ENCODE results near the gene DAPK2. TPM values are rescaled to one million over a fixed set of nuclear protein-coding genes. Genes with fewer than 3 reads are reported as not detected.
A peak's percentile ranks its signal among the peaks of the same experiment; 100 is the strongest.

DAPK2 gene
- total and polyA plus RNA-seq, 2 of the 13 experiments (the other 11 are each of a cell fraction or from before 2014, with no cell fraction given), result 0.33 to 0.63 TPM

- no peak for TF ChIP-seq ZNF253 (CRISPR knock-in tag; IDR thresholded peaks at IDR 0.05; ENCODE audit: borderline replicate concordance)
- peak; percentile 63; the same call in 1 of the 2 replicates for TF ChIP-seq THAP9 (CRISPR knock-in tag; IDR thresholded peaks at IDR 0.05; ENCODE audit: borderline replicate concordance)
- TF ChIP-seq ZSCAN20 (CRISPR knock-in tag; IDR thresholded peaks at IDR 0.05; ENCODE audit: borderline replicate concordance), result no peak
- TF ChIP-seq SIX1 (CRISPR knock-in tag; IDR thresholded peaks at IDR 0.05; ENCODE audit: borderline replicate concordance), result no peak
- TF ChIP-seq SMAD3 (CRISPR knock-in tag; IDR thresholded peaks at IDR 0.05), result peak; percentile 70; the same call in 1 of the 2 replicates
- no peak for TF ChIP-seq ZFP36 (IDR thresholded peaks at IDR 0.05; ENCODE audit: borderline replicate concordance, low read depth, low read length, partially characterized antibody)
- TF ChIP-seq NONO (IDR thresholded peaks at IDR 0.05), result no peak
- TF ChIP-seq NONO (CRISPR knock-in tag; conservative IDR thresholded peaks at IDR 0.05), result peak; percentile 72
- TF ChIP-seq ZNF501 (CRISPR knock-in tag; IDR thresholded peaks at IDR 0.05), result peak; percentile 88
- TF ChIP-seq BRCA1 (CRISPR knock-in tag; IDR thresholded peaks at IDR 0.05), result no peak
- TF ChIP-seq ZNF34 (CRISPR knock-in tag; IDR thresholded peaks at IDR 0.05; ENCODE audit: borderline replicate concordance), result peak; percentile 80; the same call in 1 of the 2 replicates
- TF ChIP-seq YEATS2 (CRISPR knock-in tag; IDR thresholded peaks at IDR 0.05; ENCODE audit: borderline replicate concordance), result no peak; the same call in 1 of the 2 replicates
- TF ChIP-seq RBM22 (optimal IDR thresholded peaks at IDR 0.05; ENCODE audit: low read length), result no peak
- no peak for TF ChIP-seq TCF7L2 (IDR thresholded peaks at IDR 0.05; ENCODE audit: low read depth, low read length)
- no peak for TF ChIP-seq REL (CRISPR knock-in tag; conservative IDR thresholded peaks at IDR 0.05)
- no peak for TF ChIP-seq ZBTB38 (CRISPR knock-in tag; IDR thresholded peaks at IDR 0.05)
- no peak for TF ChIP-seq ZNF124 (CRISPR knock-in tag; IDR thresholded peaks at IDR 0.05)
- TF ChIP-seq ZNF549 (CRISPR knock-in tag; IDR thresholded peaks at IDR 0.05), result no peak
- peak; percentile 45; the same call in 1 of the 2 replicates for TF ChIP-seq SP4 (CRISPR knock-in tag; IDR thresholded peaks at IDR 0.05)
- TF ChIP-seq MYC (CRISPR knock-in tag; IDR thresholded peaks at IDR 0.05; ENCODE audit: borderline replicate concordance), result no peak
- TF ChIP-seq ZMYM3 (CRISPR knock-in tag; IDR thresholded peaks at IDR 0.05), result peak; percentile 66; the same call in 1 of the 2 replicates
- TF ChIP-seq ZNF841 (CRISPR knock-in tag; IDR thresholded peaks at IDR 0.05; ENCODE audit: borderline replicate concordance), result no peak
- TF ChIP-seq, protein P1, sequence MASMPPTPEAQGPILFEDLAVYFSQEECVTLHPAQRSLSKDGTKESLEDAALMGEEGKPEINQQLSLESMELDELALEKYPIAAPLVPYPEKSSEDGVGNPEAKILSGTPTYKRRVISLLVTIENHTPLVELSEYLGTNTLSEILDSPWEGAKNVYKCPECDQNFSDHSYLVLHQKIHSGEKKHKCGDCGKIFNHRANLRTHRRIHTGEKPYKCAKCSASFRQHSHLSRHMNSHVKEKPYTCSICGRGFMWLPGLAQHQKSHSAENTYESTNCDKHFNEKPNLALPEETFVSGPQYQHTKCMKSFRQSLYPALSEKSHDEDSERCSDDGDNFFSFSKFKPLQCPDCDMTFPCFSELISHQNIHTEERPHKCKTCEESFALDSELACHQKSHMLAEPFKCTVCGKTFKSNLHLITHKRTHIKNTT (CRISPR knock-in tag; IDR thresholded peaks at IDR 0.05), result no peak
- TF ChIP-seq, protein P2, sequence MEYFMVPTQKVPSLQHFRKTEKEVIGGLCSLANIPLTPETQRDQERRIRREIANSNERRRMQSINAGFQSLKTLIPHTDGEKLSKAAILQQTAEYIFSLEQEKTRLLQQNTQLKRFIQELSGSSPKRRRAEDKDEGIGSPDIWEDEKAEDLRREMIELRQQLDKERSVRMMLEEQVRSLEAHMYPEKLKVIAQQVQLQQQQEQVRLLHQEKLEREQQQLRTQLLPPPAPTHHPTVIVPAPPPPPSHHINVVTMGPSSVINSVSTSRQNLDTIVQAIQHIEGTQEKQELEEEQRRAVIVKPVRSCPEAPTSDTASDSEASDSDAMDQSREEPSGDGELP (IDR thresholded peaks at IDR 0.05; ENCODE audit: borderline replicate concordance, low read depth), result 0 out of 2 replicates have a peak, but pooled peaks have one; percentile 28
- TF ChIP-seq ARID2 (CRISPR knock-in tag; IDR thresholded peaks at IDR 0.05; ENCODE audit: borderline replicate concordance), result no peak
Observed at GRCh38 chr15:64093627-64094417, 47.5 kb upstream of the DAPK2 start, which contains the start of gene CIAO2A (continued).

Measured in HepG2 (cell line).